SK-N-SH (cell line): ENCODE measurements around the gene C14orf93.

Experiments used
- EZH2phosphoT487 ChIP-seq: fragments of 200-600 bp; sonication (generic); IDR thresholded peaks from 2 replicates; pipeline ENCODE4 v1.6.1; 2017; ENCODE audit warnings: low read depth, mixed run types, mild to moderate bottlenecking, antibody characterized with exemption, moderate library complexity, borderline replicate concordance
- RAD21 ChIP-seq: IDR thresholded peaks from 2 replicates; pipeline ENCODE4 v1.6.1; 2012; ENCODE audit warnings: mild to moderate bottlenecking, low read length
- SMC3 ChIP-seq: IDR thresholded peaks from 2 replicates; pipeline ENCODE4 v1.6.1; 2012; ENCODE audit warnings: low read depth, low read length, improper control_type of control experiment
- YY1 ChIP-seq: IDR thresholded peaks from 2 replicates; pipeline ENCODE4 v1.4.0; 2012; ENCODE audit warnings: low read depth, mild to moderate bottlenecking
- TF ChIP-seq, protein P1 (sequence below): fragments of 200-600 bp; sonication (generic); IDR thresholded peaks from 2 replicates; pipeline ENCODE4 v1.6.1; 2017; ENCODE audit warnings: antibody characterized with exemption, mild to moderate bottlenecking, moderate library complexity
- TF ChIP-seq, protein P2 (sequence below): IDR thresholded peaks from 2 replicates; pipeline ENCODE4 v1.6.1; 2012; ENCODE audit warnings: mild to moderate bottlenecking, low read depth, low read length, moderate library complexity
- TF ChIP-seq, protein P3 (sequence below): IDR thresholded peaks from 2 replicates; pipeline ENCODE4 v1.4.0; 2012; ENCODE audit warnings: low read depth

DNA sequence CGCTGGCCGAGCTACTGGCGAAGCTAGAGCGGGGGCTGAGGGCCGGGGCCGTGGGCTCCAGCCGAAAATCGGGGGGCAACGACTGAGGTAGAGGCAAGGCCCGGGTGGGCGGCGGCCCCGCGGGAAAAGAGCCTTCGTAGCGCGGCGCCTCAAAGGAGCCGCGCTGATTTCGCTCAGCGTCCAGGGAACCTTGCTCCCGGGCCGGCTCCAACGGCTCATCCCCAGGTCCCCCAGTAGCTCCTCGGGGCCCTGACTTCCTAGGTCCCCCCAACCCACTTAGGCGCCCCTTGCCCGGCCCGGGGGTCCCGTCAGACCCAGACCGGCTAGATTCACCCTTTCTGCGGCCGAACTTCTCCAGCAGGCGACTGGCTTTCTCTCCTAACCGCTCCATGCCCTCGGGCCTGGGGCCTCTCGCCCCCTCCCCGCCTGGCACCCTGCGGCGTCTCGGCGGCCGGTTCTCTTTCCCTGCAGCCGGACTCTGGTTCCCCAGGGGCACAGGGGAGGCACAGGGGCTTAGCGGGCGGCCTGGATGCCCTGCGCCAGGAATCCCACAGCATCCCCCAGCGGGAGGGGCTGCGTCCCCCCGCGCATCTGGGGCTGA lies 28.0 kb downstream of the C14orf93 start:
- TF ChIP-seq, protein P1, sequence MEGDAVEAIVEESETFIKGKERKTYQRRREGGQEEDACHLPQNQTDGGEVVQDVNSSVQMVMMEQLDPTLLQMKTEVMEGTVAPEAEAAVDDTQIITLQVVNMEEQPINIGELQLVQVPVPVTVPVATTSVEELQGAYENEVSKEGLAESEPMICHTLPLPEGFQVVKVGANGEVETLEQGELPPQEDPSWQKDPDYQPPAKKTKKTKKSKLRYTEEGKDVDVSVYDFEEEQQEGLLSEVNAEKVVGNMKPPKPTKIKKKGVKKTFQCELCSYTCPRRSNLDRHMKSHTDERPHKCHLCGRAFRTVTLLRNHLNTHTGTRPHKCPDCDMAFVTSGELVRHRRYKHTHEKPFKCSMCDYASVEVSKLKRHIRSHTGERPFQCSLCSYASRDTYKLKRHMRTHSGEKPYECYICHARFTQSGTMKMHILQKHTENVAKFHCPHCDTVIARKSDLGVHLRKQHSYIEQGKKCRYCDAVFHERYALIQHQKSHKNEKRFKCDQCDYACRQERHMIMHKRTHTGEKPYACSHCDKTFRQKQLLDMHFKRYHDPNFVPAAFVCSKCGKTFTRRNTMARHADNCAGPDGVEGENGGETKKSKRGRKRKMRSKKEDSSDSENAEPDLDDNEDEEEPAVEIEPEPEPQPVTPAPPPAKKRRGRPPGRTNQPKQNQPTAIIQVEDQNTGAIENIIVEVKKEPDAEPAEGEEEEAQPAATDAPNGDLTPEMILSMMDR: no peak
- TF ChIP-seq SMC3: no peak
- no peak for TF ChIP-seq EZH2phosphoT487
- TF ChIP-seq, protein P2, sequence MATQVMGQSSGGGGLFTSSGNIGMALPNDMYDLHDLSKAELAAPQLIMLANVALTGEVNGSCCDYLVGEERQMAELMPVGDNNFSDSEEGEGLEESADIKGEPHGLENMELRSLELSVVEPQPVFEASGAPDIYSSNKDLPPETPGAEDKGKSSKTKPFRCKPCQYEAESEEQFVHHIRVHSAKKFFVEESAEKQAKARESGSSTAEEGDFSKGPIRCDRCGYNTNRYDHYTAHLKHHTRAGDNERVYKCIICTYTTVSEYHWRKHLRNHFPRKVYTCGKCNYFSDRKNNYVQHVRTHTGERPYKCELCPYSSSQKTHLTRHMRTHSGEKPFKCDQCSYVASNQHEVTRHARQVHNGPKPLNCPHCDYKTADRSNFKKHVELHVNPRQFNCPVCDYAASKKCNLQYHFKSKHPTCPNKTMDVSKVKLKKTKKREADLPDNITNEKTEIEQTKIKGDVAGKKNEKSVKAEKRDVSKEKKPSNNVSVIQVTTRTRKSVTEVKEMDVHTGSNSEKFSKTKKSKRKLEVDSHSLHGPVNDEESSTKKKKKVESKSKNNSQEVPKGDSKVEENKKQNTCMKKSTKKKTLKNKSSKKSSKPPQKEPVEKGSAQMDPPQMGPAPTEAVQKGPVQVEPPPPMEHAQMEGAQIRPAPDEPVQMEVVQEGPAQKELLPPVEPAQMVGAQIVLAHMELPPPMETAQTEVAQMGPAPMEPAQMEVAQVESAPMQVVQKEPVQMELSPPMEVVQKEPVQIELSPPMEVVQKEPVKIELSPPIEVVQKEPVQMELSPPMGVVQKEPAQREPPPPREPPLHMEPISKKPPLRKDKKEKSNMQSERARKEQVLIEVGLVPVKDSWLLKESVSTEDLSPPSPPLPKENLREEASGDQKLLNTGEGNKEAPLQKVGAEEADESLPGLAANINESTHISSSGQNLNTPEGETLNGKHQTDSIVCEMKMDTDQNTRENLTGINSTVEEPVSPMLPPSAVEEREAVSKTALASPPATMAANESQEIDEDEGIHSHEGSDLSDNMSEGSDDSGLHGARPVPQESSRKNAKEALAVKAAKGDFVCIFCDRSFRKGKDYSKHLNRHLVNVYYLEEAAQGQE: no peak
- TF ChIP-seq, protein P3, sequence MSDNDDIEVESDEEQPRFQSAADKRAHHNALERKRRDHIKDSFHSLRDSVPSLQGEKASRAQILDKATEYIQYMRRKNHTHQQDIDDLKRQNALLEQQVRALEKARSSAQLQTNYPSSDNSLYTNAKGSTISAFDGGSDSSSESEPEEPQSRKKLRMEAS: no peak
- TF ChIP-seq RAD21: no peak
- TF ChIP-seq YY1: no peak
